ENCODE data around the gene RTN4RL1. TPM values are rescaled to one million over a fixed set of nuclear protein-coding genes. Genes with fewer than 3 reads are reported as not detected.
A peak's percentile ranks its signal among the peaks of the same experiment; 100 is the strongest.

The RTN4RL1 gene
- total RNA-seq, 3 donors from 2014 or later (not counting 1 experiment from before 2014, with no cell fraction given), result 0.15 to 0.23 TPM; not detected in 1

GRCh38 chr17:2048805-2049204 lies 23.7 kb upstream of the RTN4RL1 start:
- Histone ChIP-seq H3K9me3 (ENCODE audit: control insufficient read depth, insufficient read depth, low read length) (no peaks in the 10 kb centered on the region), H3K27ac (ENCODE audit: low read length) (no peak overlapping the region), H3K4me1 (ENCODE audit: control insufficient read depth, insufficient read depth, low read length) (peaks cover 37% of the 10 kb centered on the region), H3K27me3 (ENCODE audit: control insufficient read depth, insufficient read depth, low read length) (peaks cover 5% of the 10 kb centered on the region), H3K36me3 (ENCODE audit: control insufficient read depth, insufficient read depth, low read length) (peaks cover 7% of the 10 kb centered on the region), H3K4me3 (ENCODE audit: low read length) (no peak overlapping the region)
- ATAC-seq, result no peak
- peaks cover 0 to 4% of the 10 kb centered on the region in 2 donors for H3K27me3 Mint-ChIP-seq (ENCODE audit: low read depth in 2 of 2)
- peaks cover 11 to 21% of the 10 kb centered on the region in 2 donors for H3K4me1 Mint-ChIP-seq
- TF ChIP-seq CTCF (IDR thresholded peaks at IDR 0.05), result no peak
- no peaks in the 10 kb centered on the region for H3K9me3 Mint-ChIP-seq
- peak overlapping the region; percentile 82 for H3K4me3 Mint-ChIP-seq
- H3K27ac Mint-ChIP-seq, result peak overlapping the region in 1 of 2 donors; percentile 61
- intact Hi-C loops (cut with micrococcal nuclease), result no loop called here
- 25% methylated on average over 5 of the region's 9 CpGs for WGBS (ENCODE audit: insufficient coverage)
- DNase-seq, result no peak
- no peaks in the 10 kb centered on the region for H3K36me3 Mint-ChIP-seq

GRCh38 chr17:2047590-2047989 lies 22.5 kb upstream of the RTN4RL1 start:
- ATAC-seq (no peak), DNase-seq (no peak)
- Histone ChIP-seq H3K27ac (ENCODE audit: low read length) (no peak overlapping the region), H3K27me3 (ENCODE audit: control insufficient read depth, insufficient read depth, low read length) (peaks cover 5% of the 10 kb centered on the region), H3K36me3 (ENCODE audit: control insufficient read depth, insufficient read depth, low read length) (peaks cover 12% of the 10 kb centered on the region), H3K9me3 (ENCODE audit: control insufficient read depth, insufficient read depth, low read length) (no peaks in the 10 kb centered on the region), H3K4me1 (ENCODE audit: control insufficient read depth, insufficient read depth, low read length) (peaks cover 34% of the 10 kb centered on the region), H3K4me3 (ENCODE audit: low read length) (no peak overlapping the region)
- H3K9me3 Mint-ChIP-seq, result no peaks in the 10 kb centered on the region
- no peaks in the 10 kb centered on the region for H3K36me3 Mint-ChIP-seq
- TF ChIP-seq CTCF (IDR thresholded peaks at IDR 0.05), result no peak
- no peak overlapping the region for H3K4me3 Mint-ChIP-seq
- H3K27me3 Mint-ChIP-seq (ENCODE audit: low read depth in 2 of 2), result peaks cover 0 to 4% of the 10 kb centered on the region in 2 donors
- 92% methylated on average over 6 of the region's 6 CpGs for WGBS (ENCODE audit: insufficient coverage)
- intact Hi-C loops (cut with micrococcal nuclease), result no loop called here
- no peak overlapping the region for H3K27ac Mint-ChIP-seq
- peaks cover 16 to 20% of the 10 kb centered on the region in 2 donors for H3K4me1 Mint-ChIP-seq

DNA sequence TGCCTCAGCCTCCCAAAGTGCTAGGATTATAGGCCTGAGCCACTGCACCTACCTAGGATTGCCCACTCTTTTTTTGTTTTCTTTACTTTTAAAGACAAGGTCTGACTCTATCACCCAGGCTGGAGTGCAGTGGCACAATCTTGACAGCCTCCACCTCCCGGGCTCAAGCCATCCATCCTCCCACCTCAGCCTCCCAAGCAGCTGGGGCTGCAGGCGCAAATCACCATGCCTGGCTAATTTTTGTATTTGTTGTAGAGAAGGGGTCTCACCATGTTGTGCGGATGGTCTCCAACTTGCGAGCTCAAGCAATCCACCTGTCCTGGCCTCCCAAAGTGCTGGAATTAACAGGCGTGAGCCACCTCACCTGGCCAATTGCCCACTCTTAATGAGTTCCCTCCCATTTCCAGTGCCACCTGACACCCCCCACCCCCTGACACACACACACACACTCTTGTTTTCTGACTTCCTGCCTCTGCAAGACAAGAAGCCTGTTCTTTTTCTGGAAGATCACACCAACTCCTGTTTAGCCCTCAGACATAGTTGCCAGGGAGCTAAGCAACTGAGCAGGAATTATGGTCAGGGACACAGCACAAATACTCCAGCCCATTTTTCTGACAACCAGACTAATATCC lies 19.2 kb upstream of the RTN4RL1 start:
- Histone ChIP-seq H3K4me1 (ENCODE audit: control insufficient read depth, insufficient read depth, low read length) (peaks cover 30% of the 10 kb centered on the region), H3K27me3 (ENCODE audit: control insufficient read depth, insufficient read depth, low read length) (no peaks in the 10 kb centered on the region), H3K36me3 (ENCODE audit: control insufficient read depth, insufficient read depth, low read length) (peaks cover 12% of the 10 kb centered on the region), H3K4me3 (ENCODE audit: low read length) (no peak overlapping the region), H3K9me3 (ENCODE audit: control insufficient read depth, insufficient read depth, low read length) (no peaks in the 10 kb centered on the region), H3K27ac (ENCODE audit: low read length) (no peak overlapping the region)
- ATAC-seq, result no peak
- WGBS (ENCODE audit: insufficient coverage), result 97% methylated on average over 3 of the region's 5 CpGs
- Mint-ChIP-seq H3K4me1 (peaks cover 17 to 18% of the 10 kb centered on the region in 2 donors), H3K36me3 (no peaks in the 10 kb centered on the region), H3K9me3 (no peaks in the 10 kb centered on the region), H3K27ac (no peak overlapping the region), H3K4me3 (peak overlapping the region; percentile 58), H3K27me3 (ENCODE audit: low read depth in 2 of 2) (peaks cover 0 to 4% of the 10 kb centered on the region in 2 donors)
- intact Hi-C loops (cut with micrococcal nuclease), result loop anchor here (5.0 kb wide), 1 partner anchor 358 kb away; the partner anchor contains the start of gene MNT
- TF ChIP-seq CTCF (IDR thresholded peaks at IDR 0.05), result no peak
- DNase-seq, result no peak

Measured in natural killer cell (primary cell).